ENCODE results near the gene RTL1. TPM values are rescaled to one million over a fixed set of nuclear protein-coding genes. Genes with fewer than 3 reads are reported as not detected.
A peak's percentile ranks its signal among the peaks of the same experiment; 100 is the strongest.

Gene RTL1
- total RNA-seq, 2 donors from 2014 or later: not detected

DNA sequence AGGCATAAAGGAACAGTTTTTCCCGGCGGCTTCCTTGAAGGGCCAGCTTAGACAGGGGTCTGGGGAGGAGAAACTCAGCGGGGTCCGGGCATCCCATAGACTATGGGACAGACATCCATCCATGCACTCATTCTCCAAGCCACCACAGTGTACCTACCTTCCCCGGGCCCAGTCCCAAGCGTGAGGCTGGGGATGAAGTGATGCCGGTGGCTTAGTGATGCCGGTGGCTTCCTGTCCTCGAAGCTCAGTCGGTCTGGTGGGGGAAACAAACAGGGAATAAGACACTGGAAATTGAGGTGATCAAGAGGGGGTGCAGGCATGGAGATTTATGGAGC, 421 bp downstream of the RTL1 start:
- DNase-seq: no peak
- Mint-ChIP-seq H3K9me3 (no peaks in the 10 kb centered on the region), H3K4me1 (ENCODE audit: low read depth) (no peaks in the 10 kb centered on the region), H3K27ac (no peak overlapping the region), H3K36me3 (ENCODE audit: insufficient read depth in 2 of 2) (peaks cover 0 to 2% of the 10 kb centered on the region in 2 donors), H3K4me3 (no peak overlapping the region), H3K27me3 (ENCODE audit: low read depth) (peaks cover 51% of the 10 kb centered on the region)
- ATAC-seq (replicated peaks in 1 of 2): no peak

DNA sequence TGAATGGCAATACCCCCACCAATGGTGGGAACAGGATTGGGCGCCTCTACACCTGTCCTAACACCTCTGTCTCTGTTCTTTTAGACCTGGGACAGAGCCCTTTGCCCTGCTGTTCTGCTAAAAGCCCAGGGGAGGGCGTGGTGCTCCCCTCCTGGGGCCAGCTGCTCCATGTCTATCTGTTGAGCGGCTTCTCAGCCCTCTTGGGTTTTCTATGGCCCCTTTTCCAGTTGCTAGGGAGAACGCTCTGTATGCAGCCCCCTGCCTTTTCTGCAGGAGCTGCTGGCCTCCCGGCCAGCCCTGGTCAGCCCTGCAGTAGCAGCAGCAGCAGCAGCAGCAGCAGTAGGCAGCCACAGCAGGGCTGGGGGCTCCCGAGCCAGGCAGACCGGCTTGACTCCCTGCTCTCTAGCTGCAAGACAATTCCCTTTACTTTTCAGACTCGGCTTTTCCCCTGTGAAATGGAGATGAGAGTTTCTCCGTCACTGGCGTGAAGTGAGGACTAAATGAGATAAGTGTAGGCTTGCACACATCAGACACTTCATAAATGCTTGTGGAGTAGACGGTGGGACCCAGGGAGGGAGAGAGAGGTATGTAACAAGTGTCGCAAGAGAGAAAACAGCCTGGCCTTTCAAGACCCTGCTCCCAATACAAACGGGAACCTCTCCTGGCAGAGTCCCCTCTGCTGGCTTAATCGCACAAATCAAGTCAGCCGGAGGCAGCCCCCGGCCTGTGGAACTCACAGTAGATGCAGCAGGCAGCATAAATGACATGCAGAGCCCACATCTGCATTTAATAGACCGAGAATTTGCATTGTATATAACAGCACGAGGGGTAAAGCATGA, 1.0 kb downstream of the RTL1 start:
- H3K4me3 Mint-ChIP-seq: no peak overlapping the region
- no peak overlapping the region for H3K27ac Mint-ChIP-seq
- no peaks in the 10 kb centered on the region for H3K4me1 Mint-ChIP-seq (ENCODE audit: low read depth)
- H3K9me3 Mint-ChIP-seq: no peaks in the 10 kb centered on the region
- peaks cover 0 to 2% of the 10 kb centered on the region in 2 donors for H3K36me3 Mint-ChIP-seq (ENCODE audit: insufficient read depth in 2 of 2)
- H3K27me3 Mint-ChIP-seq (ENCODE audit: low read depth): peaks cover 51% of the 10 kb centered on the region
- no peak for ATAC-seq (replicated peaks in 1 of 2)
- DNase-seq: no peak

DNA sequence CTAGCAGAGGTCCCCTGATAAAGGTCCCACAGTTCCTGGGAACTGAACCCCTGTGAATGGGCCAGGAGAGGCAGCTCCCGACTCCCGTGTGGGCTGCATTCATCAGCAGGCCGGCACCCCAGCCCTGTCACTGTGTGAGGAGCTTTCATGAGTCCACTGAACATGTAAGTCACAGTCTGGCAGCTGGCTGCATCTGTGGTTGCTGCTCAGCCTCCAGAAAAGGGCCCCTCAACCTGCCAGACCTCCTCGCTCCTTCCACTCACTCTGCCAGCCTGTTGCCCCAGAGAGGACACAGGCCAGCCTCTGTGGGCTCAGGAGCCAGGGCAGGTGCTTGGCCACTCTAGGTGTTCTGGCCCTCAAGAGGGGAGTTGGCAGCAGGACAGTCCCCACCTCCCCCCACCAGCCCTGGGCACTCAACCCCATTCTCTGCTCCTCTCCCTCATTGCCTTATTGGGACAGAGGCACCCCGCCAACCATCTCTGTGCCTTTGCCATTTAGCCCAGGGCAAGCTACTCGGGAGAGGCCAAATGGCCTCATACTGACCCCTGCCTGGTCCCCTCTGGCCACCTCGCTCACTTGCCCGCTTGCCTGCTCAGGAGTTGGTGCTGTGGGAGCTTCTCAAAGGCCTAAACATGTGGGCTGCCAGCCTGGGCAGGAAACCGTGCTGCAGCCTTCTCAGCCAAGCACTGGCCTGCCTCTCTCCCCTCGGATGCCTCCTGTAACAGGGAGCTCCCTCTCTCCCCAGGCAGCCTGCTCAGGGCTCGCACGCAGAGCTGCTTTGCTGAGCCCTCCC, 1.9 kb downstream of the RTL1 start:
- DNase-seq: no peak

DNA sequence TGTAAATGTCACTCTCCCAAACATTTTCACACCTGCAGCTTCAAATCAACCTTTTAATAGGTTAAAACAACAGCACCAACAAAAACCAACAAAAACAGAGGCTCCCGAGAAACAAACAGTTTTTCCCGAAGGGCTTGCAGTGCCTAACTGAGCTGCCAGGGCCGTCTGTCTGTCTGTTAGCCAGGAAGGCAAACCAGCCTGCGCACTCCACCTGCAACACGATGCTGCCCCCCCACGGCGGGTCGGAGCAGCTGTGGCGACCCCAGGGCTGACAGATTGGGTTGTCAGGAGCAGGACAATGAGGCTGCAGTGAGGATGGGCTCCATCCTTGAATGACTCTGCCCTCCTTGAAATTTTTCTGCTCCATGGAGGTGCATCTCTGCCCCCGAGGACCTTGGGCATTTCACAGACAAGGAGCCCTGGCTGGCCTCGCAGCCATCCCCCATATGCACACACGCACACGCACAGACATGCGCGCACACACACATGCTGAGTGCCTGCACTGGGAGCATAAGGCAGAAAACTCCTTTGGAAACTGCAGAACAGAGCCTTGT, 2.6 kb downstream of the RTL1 start:
- H3K27me3 Mint-ChIP-seq (ENCODE audit: low read depth): peaks cover 44% of the 10 kb centered on the region
- no peak overlapping the region for H3K4me3 Mint-ChIP-seq
- peak in 1 of 2 donors; percentile 17 for ATAC-seq (replicated peaks in 1 of 2)
- peak; percentile 21 to 41 for DNase-seq
- H3K36me3 Mint-ChIP-seq (ENCODE audit: insufficient read depth in 2 of 2): peaks cover 0 to 2% of the 10 kb centered on the region in 2 donors
- no peaks in the 10 kb centered on the region for H3K4me1 Mint-ChIP-seq (ENCODE audit: low read depth)
- H3K27ac Mint-ChIP-seq: no peak overlapping the region
- no peaks in the 10 kb centered on the region for H3K9me3 Mint-ChIP-seq

More for the DNA sequence above, 1.9 kb downstream of the RTL1 start:
- Mint-ChIP-seq H3K27me3 (ENCODE audit: low read depth) (peaks cover 45% of the 10 kb centered on the region), H3K4me1 (ENCODE audit: low read depth) (no peaks in the 10 kb centered on the region), H3K9me3 (no peaks in the 10 kb centered on the region), H3K4me3 (no peak overlapping the region), H3K36me3 (ENCODE audit: insufficient read depth in 2 of 2) (peaks cover 0 to 2% of the 10 kb centered on the region in 2 donors), H3K27ac (no peak overlapping the region)
- ATAC-seq (replicated peaks in 1 of 2): no peak

DNA sequence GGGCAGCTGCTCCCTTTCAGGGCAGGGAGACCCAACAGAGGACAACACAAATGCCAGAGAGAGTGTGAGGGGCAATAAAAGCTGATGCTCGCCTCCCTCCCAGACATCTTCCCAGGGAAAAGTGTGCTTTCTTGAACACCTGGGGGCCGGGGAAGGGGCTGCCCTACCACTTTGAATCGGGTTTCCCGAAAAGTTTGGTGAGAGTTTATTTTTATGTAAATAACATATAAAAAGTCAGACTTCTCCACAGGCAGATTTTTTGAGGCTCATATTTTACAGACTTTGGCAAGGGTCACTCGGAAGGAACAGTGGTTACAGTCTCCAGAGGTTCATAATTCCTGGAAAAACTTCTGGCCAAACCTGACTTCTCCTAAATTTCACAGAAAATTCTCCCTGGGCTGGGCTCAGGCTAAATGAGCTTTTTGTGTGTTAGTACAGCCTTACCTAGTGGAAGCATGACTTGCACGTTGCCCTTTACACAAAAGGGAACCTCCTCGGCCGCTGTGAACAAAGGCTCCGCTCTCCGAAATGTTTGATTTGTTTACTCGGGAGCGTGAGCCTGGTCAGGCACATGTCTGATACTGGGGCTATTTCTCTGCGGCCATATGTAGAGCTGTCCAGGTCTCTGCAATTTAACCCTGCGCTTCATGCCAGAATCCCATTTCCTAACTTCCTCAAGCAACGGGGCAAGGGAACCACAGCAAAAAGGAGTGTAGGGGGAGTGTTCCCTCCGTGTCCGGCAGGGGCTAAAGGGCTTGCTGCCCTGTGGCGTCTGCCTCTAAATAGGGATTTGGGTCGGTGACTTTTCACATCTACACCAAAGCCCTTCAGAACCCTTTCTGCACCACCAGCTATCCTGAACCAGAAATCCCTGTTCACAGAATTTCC, 3.4 kb downstream of the RTL1 start:
- H3K4me3 Mint-ChIP-seq: no peak overlapping the region
- DNase-seq: no peak
- peaks cover 38% of the 10 kb centered on the region for H3K27me3 Mint-ChIP-seq (ENCODE audit: low read depth)
- no peaks in the 10 kb centered on the region for H3K4me1 Mint-ChIP-seq (ENCODE audit: low read depth)
- ATAC-seq (replicated peaks in 1 of 2): no peak
- no peak overlapping the region for H3K27ac Mint-ChIP-seq
- H3K9me3 Mint-ChIP-seq: no peaks in the 10 kb centered on the region
- H3K36me3 Mint-ChIP-seq (ENCODE audit: insufficient read depth in 2 of 2): peaks cover 0 to 2% of the 10 kb centered on the region in 2 donors

DNA sequence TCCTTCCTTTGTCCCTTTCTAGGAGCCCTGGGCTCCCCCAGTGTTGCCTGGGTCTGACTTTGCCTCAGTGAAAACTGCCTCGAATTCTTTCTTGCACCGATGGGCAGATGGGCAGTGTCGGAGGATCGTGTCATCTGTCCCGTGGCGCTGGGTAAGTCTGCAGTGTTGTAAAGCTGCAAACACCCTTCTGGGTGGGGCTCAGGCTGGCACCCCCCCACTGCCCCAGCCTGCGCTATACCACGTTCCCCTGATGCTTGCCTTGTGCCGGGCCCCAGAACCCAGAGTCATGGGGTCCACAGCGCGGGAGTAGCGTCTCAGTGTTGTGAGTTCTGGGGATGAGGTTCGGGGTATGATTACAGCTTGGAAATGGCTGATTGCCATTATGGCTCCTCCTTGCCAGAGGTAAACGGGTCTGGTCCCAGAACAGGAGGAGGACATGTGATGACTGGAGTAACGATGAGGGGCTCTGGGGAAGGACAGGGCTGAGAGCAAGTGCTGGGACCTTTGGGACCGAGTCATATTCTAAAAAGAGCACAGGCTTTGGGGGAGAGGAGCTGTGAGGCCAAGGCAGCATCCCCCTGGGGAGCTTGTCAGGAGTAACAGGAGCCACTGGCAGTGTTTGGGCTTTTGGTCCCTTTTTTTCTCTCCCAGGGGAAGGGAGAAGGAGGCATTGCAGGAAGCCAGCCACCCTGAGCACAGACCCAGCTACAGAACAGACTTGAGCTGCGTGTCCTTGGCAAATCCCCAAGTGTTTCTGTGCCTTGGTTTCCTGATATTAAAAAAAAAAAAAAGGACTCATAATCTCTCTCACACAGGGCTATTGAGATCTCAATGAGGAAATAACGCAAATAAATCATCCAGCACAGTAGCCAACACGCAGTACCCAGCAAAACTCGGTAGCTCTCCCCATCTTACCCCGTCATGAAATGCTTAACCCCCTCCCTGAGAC, 4.3 kb downstream of the RTL1 start:
- no peak for DNase-seq
- no peak for ATAC-seq (replicated peaks in 1 of 2)
- Mint-ChIP-seq H3K4me3 (no peak overlapping the region), H3K9me3 (no peaks in the 10 kb centered on the region), H3K27ac (no peak overlapping the region), H3K4me1 (ENCODE audit: low read depth) (no peaks in the 10 kb centered on the region), H3K27me3 (ENCODE audit: low read depth) (peaks cover 38% of the 10 kb centered on the region), H3K36me3 (ENCODE audit: insufficient read depth in 2 of 2) (peaks cover 0 to 2% of the 10 kb centered on the region in 2 donors)

DNA sequence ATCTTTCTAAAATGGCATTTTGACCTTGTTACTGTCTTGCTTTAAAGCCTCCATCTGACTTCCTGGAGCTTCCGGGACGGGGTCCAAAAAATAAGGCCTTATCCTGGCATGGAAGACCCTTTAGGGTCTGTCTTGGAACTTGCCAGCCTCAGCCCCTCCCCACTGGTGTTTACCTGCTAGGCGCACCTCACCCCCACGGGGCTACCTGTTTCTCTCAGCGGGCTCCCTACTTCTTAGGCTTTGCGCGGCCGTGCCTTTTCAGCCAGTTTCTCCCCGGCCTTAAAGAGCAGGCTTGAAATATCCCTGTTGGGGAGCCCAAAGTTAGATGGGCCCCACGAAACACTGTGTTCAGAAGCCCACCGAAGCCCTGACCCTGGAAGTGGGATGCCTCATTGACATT, 5.1 kb downstream of the RTL1 start:
- no peak for ATAC-seq (replicated peaks in 1 of 2)
- Mint-ChIP-seq H3K27me3 (ENCODE audit: low read depth) (peaks cover 38% of the 10 kb centered on the region), H3K36me3 (ENCODE audit: insufficient read depth in 2 of 2) (peaks cover 0 to 2% of the 10 kb centered on the region in 2 donors), H3K4me1 (ENCODE audit: low read depth) (no peaks in the 10 kb centered on the region), H3K9me3 (no peaks in the 10 kb centered on the region), H3K27ac (no peak overlapping the region), H3K4me3 (no peak overlapping the region)
- no peak for DNase-seq

DNA sequence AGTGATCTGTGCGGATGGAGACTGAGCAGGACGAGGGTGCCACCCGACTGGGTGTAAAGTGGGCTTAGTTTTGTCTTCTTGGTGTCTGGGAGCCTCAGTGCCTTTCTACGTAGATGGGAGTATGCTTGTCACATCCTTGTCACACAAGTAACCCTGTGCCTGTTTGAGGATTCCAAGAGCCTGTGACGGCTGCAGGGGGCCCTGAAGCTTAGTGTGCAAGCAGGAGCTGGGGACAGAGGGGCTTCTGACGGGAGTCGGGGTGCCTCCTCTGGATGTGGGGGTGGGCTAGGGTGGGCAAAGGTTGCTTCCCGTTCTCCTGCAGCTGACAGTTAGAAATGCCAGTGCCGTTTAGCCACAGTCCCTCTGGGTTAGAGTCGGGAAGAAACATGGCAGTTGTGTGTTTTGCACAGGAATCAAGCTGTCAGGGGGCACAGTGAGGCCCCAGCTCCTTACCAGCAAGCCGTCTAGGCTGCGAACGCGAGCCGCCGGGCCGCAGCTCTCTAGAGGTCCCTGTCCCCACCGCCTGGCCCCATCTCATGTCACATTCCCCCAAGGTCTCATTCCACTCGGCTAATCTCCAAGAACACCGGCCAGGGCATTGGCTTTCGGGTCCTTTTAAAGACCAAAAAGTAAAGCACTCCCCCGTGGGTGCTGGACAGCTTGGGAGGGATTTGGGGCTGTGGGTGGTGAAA, 7.0 kb downstream of the RTL1 start:
- no peak for DNase-seq
- ATAC-seq (replicated peaks in 1 of 2): no peak
- H3K27ac Mint-ChIP-seq: no peak overlapping the region
- H3K9me3 Mint-ChIP-seq: no peaks in the 10 kb centered on the region
- H3K36me3 Mint-ChIP-seq (ENCODE audit: insufficient read depth in 2 of 2): no peaks in the 10 kb centered on the region
- H3K27me3 Mint-ChIP-seq (ENCODE audit: low read depth): peaks cover 26% of the 10 kb centered on the region
- H3K4me1 Mint-ChIP-seq (ENCODE audit: low read depth): no peaks in the 10 kb centered on the region
- no peak overlapping the region for H3K4me3 Mint-ChIP-seq

DNA sequence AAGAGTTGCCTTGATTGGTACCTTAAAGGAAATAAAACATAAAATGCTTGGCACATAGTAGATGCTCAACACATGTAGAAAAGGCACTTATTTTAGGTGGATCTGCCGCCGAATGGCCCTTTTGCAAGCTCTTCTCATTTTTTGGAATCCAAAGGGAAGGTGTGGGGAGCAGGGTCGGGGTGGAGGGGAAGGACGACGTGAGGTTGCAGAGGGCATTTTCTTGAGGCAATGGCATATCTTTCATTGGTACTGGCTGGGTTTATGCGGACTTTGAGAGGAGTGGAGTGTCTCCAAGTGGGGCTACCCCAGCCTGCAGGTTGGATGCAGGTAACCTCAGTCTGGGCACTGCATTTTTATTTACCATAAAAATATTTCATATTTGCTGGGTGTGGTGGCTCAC, 8.1 kb downstream of the RTL1 start:
- H3K4me3 Mint-ChIP-seq: no peak overlapping the region
- no peaks in the 10 kb centered on the region for H3K36me3 Mint-ChIP-seq (ENCODE audit: insufficient read depth in 2 of 2)
- no peak for ATAC-seq (replicated peaks in 1 of 2)
- H3K27me3 Mint-ChIP-seq (ENCODE audit: low read depth): peaks cover 20% of the 10 kb centered on the region
- H3K4me1 Mint-ChIP-seq (ENCODE audit: low read depth): no peaks in the 10 kb centered on the region
- no peak overlapping the region for H3K27ac Mint-ChIP-seq
- H3K9me3 Mint-ChIP-seq: no peaks in the 10 kb centered on the region
- DNase-seq: no peak

DNA sequence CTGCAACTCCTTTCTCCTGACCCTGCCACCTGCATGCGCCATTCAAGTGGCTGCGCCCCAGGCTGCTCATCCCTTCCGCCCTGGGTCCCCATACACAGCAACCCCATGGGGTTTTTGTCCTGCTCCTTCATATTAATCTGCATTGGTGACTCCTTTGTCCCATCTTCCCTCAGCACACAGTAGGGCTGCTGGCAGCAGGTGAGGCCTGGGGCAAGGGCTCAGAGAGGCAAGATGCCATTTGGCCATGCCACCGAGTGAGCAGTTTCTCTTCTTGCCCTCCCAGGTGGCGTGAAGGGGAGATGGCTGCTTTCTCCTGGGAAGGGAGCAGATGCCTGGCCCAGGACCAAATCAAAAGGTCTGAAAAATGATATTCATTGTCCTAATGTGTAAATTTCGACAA, 9.1 kb downstream of the RTL1 start:
- Mint-ChIP-seq H3K27me3 (ENCODE audit: low read depth) (peaks cover 10% of the 10 kb centered on the region), H3K9me3 (no peaks in the 10 kb centered on the region), H3K4me1 (ENCODE audit: low read depth) (no peaks in the 10 kb centered on the region), H3K36me3 (ENCODE audit: insufficient read depth in 2 of 2) (no peaks in the 10 kb centered on the region), H3K4me3 (no peak overlapping the region), H3K27ac (no peak overlapping the region)
- DNase-seq: no peak
- ATAC-seq (replicated peaks in 1 of 2): no peak

DNA sequence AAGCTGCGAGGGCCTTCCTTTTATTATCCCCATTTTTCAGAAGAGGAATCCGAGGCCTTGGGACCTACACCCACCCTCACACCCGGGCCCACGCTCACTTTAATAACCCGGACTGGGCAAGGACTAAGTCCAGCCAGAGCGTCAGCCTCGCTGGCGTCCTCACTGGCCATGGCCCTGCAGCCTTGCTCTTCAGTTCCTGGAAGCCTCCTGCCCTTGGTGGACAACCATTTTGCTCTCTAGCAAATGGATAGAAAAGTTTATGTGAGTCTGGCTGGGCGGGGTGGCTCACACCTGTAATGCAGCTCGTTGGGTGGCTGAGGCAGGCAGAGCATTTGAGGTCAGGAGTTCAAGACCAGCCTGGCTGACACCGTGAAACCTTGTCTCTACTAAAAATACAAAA, 9.8 kb downstream of the RTL1 start:
- no peak for DNase-seq
- Mint-ChIP-seq H3K27me3 (ENCODE audit: low read depth) (peaks cover 3% of the 10 kb centered on the region), H3K27ac (no peak overlapping the region), H3K9me3 (no peaks in the 10 kb centered on the region), H3K36me3 (ENCODE audit: insufficient read depth in 2 of 2) (no peaks in the 10 kb centered on the region), H3K4me1 (ENCODE audit: low read depth) (no peaks in the 10 kb centered on the region), H3K4me3 (no peak overlapping the region)
- no peak for ATAC-seq (replicated peaks in 1 of 2)

Measured in activated T-cell treated with anti-CD3 and anti-CD28 coated beads, Interleukin-2, amount 50 U/mL, for 72 hours (primary cell).